Measurements from ENCODE around the gene NACC2. TPM values are rescaled to one million over a fixed set of nuclear protein-coding genes. Genes with fewer than 3 reads are reported as not detected.

Gene NACC2
- total and polyA plus RNA-seq, 8 donors: 3.6 to 29.5 (median 5.5) TPM

DNA sequence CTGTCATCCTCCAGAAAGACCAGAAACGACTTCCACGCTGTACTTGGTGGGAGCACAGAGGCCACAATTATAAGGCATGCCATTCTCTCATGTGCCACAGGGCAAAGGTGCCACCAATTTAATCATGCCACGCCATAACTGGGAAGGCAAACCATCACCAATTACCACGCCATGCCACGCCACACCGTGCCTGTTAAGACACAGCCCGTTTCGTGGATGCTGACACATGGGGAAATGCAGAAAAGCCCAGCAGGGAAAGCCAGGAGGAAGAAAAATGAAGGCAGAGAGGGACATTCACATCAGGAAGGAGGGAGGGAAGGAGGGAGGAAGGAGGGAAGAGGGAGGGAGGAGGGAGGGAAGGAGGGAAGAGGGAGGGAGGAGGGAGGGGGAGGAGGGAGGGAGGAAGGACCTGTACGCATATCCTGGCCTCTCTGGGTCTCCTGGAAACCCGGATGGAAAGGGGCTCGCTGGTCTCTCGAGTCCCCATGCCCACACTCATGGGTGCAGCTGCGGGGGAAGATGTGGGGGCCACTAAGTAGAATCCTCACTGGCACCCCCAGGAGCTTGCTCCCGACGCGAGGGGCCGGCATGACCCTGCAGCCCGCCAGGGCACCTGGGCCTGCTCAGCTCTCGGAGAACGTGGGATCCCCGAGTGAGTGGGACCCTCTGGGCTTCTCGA is 72.2 kb downstream of the NACC2 start:
- H3K4me3 ChIP-seq: no peak overlapping the region
- DNase-seq (peak in 1 of 4 donors; percentile 29), ATAC-seq (no peak)
- no peaks in the 10 kb centered on the region for H3K27me3 ChIP-seq
- no peaks in the 10 kb centered on the region for H3K9me3 ChIP-seq
- peaks cover 0 to 3% of the 10 kb centered on the region in 2 donors for H3K36me3 ChIP-seq
- intact Hi-C loops (cut with DNase I): no loop called here
- peaks cover 0 to 27% of the 10 kb centered on the region in 2 donors for H3K4me1 ChIP-seq
- TF ChIP-seq, protein P1, sequence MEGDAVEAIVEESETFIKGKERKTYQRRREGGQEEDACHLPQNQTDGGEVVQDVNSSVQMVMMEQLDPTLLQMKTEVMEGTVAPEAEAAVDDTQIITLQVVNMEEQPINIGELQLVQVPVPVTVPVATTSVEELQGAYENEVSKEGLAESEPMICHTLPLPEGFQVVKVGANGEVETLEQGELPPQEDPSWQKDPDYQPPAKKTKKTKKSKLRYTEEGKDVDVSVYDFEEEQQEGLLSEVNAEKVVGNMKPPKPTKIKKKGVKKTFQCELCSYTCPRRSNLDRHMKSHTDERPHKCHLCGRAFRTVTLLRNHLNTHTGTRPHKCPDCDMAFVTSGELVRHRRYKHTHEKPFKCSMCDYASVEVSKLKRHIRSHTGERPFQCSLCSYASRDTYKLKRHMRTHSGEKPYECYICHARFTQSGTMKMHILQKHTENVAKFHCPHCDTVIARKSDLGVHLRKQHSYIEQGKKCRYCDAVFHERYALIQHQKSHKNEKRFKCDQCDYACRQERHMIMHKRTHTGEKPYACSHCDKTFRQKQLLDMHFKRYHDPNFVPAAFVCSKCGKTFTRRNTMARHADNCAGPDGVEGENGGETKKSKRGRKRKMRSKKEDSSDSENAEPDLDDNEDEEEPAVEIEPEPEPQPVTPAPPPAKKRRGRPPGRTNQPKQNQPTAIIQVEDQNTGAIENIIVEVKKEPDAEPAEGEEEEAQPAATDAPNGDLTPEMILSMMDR (IDR thresholded peaks at IDR 0.05): no peak
- no peak overlapping the region for H3K27ac ChIP-seq

DNA sequence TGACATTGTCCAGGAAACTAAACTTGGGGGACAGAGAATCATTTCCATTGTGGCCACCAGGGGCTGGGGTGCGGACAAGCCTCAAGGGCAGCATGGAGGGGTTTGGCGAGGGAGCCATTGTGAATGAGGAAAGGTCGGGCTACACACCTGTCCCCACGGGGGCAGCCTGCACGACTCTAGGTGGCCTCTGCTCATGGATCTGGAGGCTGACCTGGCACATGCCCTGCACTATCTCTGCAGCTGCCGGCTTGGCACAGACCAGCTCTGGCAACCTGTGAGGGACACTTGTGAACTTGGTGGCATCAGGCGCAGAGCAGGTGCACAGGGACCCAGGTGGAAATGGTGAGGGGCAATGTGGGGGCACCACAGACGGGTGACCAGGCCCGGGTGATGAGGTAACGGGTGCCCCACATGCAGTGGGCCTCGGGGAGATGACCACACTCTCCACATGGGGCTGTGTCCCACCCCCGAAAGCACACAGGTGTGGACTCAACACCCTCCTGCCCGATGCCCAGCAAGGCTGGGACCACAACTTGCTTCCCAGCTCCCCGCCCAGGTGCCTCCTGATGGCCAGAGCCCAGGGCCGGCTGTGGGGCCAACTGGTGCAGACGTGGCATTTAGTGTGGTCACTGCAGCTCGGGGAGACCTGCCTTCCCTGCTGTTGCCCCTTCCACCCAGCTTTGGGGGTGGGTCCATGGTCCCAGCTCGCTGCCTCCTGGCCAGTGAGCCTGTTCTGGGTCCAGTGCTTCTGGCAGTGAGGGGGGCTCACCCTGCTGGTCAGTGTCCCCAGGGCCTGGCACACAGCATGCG is 73.0 kb downstream of the NACC2 start:
- intact Hi-C loops (cut with DNase I): no loop called here
- peaks cover 0 to 3% of the 10 kb centered on the region in 2 donors for H3K36me3 ChIP-seq
- peaks cover 0 to 21% of the 10 kb centered on the region in 2 donors for H3K4me1 ChIP-seq
- H3K9me3 ChIP-seq: no peaks in the 10 kb centered on the region
- no peaks in the 10 kb centered on the region for H3K27me3 ChIP-seq
- no peak overlapping the region for H3K27ac ChIP-seq
- peak in 1 of 4 donors; percentile 30 for DNase-seq
- TF ChIP-seq, protein P1 (IDR thresholded peaks at IDR 0.05): no peak
- H3K4me3 ChIP-seq: no peak overlapping the region
- ATAC-seq: no peak

DNA sequence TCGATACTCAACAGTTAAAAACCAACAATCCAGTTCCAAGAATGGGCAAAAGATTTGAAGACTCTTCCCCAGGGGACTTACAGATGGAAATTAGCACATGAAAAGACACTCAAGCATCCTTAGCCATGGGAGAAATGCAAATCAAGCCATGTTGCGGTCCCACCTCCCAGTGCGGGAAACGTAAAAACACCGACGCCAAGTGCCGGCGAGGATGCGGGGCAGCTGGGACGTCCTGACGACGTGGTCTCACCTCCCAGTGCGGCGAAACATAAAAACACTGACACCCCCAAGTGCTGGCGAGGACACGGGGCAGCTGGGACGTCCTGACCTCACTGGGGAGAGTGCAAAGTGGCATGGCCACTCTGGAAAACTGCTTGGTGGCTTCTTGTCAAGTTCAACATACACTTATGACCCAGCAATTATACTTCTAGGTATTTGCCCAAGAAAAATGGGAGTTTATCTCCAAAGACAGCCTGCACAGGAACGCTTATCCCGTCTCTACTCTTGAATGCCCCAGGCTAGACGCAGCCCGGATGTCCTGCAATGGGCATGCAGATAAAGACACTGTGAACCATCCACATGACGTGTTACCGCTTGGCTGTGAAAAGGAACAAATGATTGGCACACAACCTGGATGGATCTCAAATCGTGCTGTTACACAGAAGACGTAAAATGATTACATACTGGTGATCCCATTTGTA is 73.8 kb downstream of the NACC2 start:
- H3K9me3 ChIP-seq: no peaks in the 10 kb centered on the region
- peak in 1 of 4 donors; percentile 18 for DNase-seq
- TF ChIP-seq, protein P1 (IDR thresholded peaks at IDR 0.05): no peak
- ATAC-seq: no peak
- H3K4me3 ChIP-seq: no peak overlapping the region
- intact Hi-C loops (cut with DNase I): no loop called here
- no peaks in the 10 kb centered on the region for H3K27me3 ChIP-seq
- H3K36me3 ChIP-seq: peaks cover 0 to 4% of the 10 kb centered on the region in 2 donors
- no peak overlapping the region for H3K27ac ChIP-seq
- peaks cover 0 to 17% of the 10 kb centered on the region in 2 donors for H3K4me1 ChIP-seq

DNA sequence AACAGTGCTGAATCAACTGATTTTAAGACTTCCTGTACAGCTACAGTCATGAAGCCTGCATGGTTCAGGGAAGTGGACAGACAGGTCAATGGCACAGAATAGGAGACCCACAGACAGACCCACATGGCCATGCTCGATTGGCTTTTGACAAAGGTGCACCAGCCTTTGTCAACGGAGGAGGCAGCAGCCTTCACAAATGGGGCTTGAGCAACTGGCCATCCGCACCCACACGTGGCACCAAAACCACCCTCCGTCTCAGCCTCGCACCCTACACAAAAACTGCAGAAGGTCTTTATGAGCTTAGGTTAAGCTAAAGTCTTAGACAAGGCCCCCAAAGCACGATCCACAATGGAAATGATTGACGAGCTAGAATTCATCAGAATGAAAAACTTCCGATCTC is 74.4 kb downstream of the NACC2 start:
- TF ChIP-seq, protein P1 (IDR thresholded peaks at IDR 0.05): no peak
- ATAC-seq (no peak), DNase-seq (no peak)
- no peaks in the 10 kb centered on the region for H3K9me3 ChIP-seq
- intact Hi-C loops (cut with DNase I): no loop called here
- peaks cover 0 to 17% of the 10 kb centered on the region in 2 donors for H3K4me1 ChIP-seq
- H3K27me3 ChIP-seq: no peaks in the 10 kb centered on the region
- H3K27ac ChIP-seq: no peak overlapping the region
- peaks cover 0 to 10% of the 10 kb centered on the region in 2 donors for H3K36me3 ChIP-seq
- H3K4me3 ChIP-seq: no peak overlapping the region

DNA sequence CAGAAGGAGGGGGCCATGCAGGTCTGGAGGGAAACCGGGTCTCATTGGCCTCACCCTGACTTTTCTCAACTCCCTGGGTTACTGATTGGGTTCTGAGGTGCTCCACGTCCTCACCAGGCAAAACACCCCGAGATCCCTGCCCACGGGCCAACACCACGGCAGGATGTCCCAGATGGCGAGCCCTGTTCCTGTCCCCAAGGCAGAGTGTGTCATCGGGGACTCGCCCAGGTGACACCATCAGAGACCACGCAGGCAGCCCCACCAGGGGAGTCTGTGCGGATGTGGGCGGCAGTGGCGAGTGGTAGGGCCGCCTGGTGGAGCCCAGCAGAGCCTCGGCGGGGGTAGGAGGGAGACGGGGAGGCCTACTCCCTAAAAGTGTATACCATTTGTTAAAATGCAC is 74.9 kb downstream of the NACC2 start:
- Histone ChIP-seq H3K4me1 (peaks cover 0 to 18% of the 10 kb centered on the region in 2 donors), H3K4me3 (no peak overlapping the region), H3K9me3 (no peaks in the 10 kb centered on the region), H3K36me3 (peaks cover 0 to 15% of the 10 kb centered on the region in 2 donors), H3K27ac (no peak overlapping the region), H3K27me3 (no peaks in the 10 kb centered on the region)
- DNase-seq (peak in 1 of 4 donors; percentile 18), ATAC-seq (no peak)
- intact Hi-C loops (cut with DNase I): no loop called here
- TF ChIP-seq, protein P1 (IDR thresholded peaks at IDR 0.05): no peak

All from left lung (tissue), 10 donors.